H1 (cell line): ENCODE results near the gene DVL2. TPM values are rescaled to one million over a fixed set of nuclear protein-coding genes. Genes with fewer than 3 reads are reported as not detected.
A peak's percentile ranks its signal among the peaks of the same experiment; 100 is the strongest.

ENCODE experiments used
- CTCF ChIA-PET: fragments of 300-600 bp; sonication (Branson Sonifier 250); formaldehyde crosslinking; loops from one replicate; lab custom pipeline; 2021; ENCODE audit not compliant: partially characterized antibody; lab: Charles Lee
- POLR2A ChIA-PET: fragments of 300-600 bp; sonication (Branson Sonifier 250); formaldehyde crosslinking; loops from one replicate; lab custom pipeline; 2021; ENCODE audit warnings: inconsistent platforms; ENCODE audit not compliant: partially characterized antibody; lab: Charles Lee
- DNase-seq, 2 experiments: peaks; one replicate each; pipeline versions ENCODE4 v3.0.0 to v3.0.0-alpha.2; 2010 to 2022; ENCODE audit warnings: low spot score in 2 of 2, low read depth in 1 of 2, mixed read lengths in 1 of 2
- FAIRE-seq: peaks from 2 replicates; lab custom pipeline; 2011; peaks lifted over from hg19 to GRCh38; lab: Jason Lieb, UNC
- H2AFZ ChIP-seq: 2 replicates; pipeline ENCODE4 v1.8.1; 2012; ENCODE audit warnings: low read length, inconsistent platforms
- H2AK5ac ChIP-seq: 2 replicates; pipeline ENCODE4 v1.6.1; 2013; ENCODE audit warnings: low read depth, low read length
- H2BK120ac ChIP-seq: replicated peaks from 2 replicates; pipeline ENCODE3; 2013; ENCODE audit warnings: low read depth, low read length, inconsistent platforms
- H2BK12ac ChIP-seq: 2 replicates; pipeline ENCODE4 v1.6.1; 2013; ENCODE audit warnings: low read depth, low read length
- H2BK15ac ChIP-seq: 2 replicates; pipeline ENCODE4 v1.6.1; 2013; ENCODE audit warnings: low read length
- H2BK20ac ChIP-seq: 2 replicates; pipeline ENCODE4 v1.6.1; 2013; ENCODE audit warnings: low read length
- H2BK5ac ChIP-seq: 2 replicates; pipeline ENCODE4 v1.6.1; 2013; ENCODE audit warnings: low read depth, low read length
- H3K14ac ChIP-seq: 2 replicates; pipeline ENCODE4 v1.6.1; 2013; ENCODE audit warnings: inconsistent platforms; ENCODE audit not compliant: insufficient read length
- H3K18ac ChIP-seq: 2 replicates; pipeline ENCODE4 v1.6.1; 2013; ENCODE audit warnings: low read length; ENCODE audit errors: extremely low read depth
- H3K23ac ChIP-seq: 2 replicates; pipeline ENCODE4 v1.6.1; 2013; ENCODE audit warnings: inconsistent platforms; ENCODE audit not compliant: insufficient read length
- H3K23me2 ChIP-seq: 2 replicates; pipeline ENCODE4 v1.6.1; 2013; ENCODE audit warnings: low read depth, low read length
- H3K27ac ChIP-seq: 2 replicates; pipeline ENCODE4 v1.6.1; 2011; ENCODE audit warnings: low read depth, low read length, inconsistent platforms
- H3K27me3 ChIP-seq, 4 experiments: replicated peaks in 1 of 4; 1 replicate in 1 of 4; 2 replicates in 3 of 4; pipeline versions ENCODE4 v1.6.1 to v1.8.1; 2011 to 2013; ENCODE audit warnings: low read length in 3 of 4, mild to moderate bottlenecking in 3 of 4, inconsistent platforms in 2 of 4, mixed read lengths in 2 of 4, moderate library complexity in 1 of 4; ENCODE audit not compliant: control insufficient read depth in 3 of 4, insufficient read depth in 3 of 4; ENCODE audit errors: extremely low read depth in 1 of 4
- H3K36me3 ChIP-seq, 4 experiments: 2 replicates each; pipeline versions ENCODE4 v1.6.1 to v1.8.1; 2011 to 2013; ENCODE audit warnings: mild to moderate bottlenecking in 4 of 4, low read length in 3 of 4, moderate library complexity in 2 of 4, control low read depth in 1 of 4, inconsistent platforms in 1 of 4; ENCODE audit not compliant: insufficient read depth in 4 of 4, control insufficient read depth in 2 of 4
- H3K4ac ChIP-seq: replicated peaks from 2 replicates; pipeline ENCODE3; 2013; ENCODE audit warnings: low read length, low read depth, mixed read lengths, inconsistent platforms; ENCODE audit not compliant: insufficient read length
- H3K4me1 ChIP-seq, 4 experiments: replicated peaks in 1 of 4; 1 replicate in 1 of 4; 2 replicates in 3 of 4; pipeline versions ENCODE4 v1.6.1 to v1.8.1; 2011 to 2013; ENCODE audit warnings: low read length in 3 of 4, inconsistent platforms in 2 of 4, mixed read lengths in 1 of 4; ENCODE audit not compliant: insufficient read depth in 4 of 4, control insufficient read depth in 3 of 4
- H3K4me2 ChIP-seq, 2 experiments: 2 replicates each; pipeline versions ENCODE4 v1.6.1 to v1.8.1; 2011 to 2013; ENCODE audit warnings: low read depth in 2 of 2, low read length in 2 of 2, control low read depth in 1 of 2, inconsistent platforms in 1 of 2, mild to moderate bottlenecking in 1 of 2; ENCODE audit not compliant: insufficient read depth in 1 of 2
- H3K4me3 ChIP-seq, 4 experiments: fragments of 200-600, 300-600 bp in 1 of 4; sonication (generic), shearing (Covaris generic), sonication (Bioruptor Twin) in 1 of 4; 2 replicates each; pipeline versions ENCODE4 v1.5.1 to v1.8.1; 2011 to 2016; ENCODE audit warnings: low read length in 4 of 4, low read depth in 3 of 4, control low read depth in 2 of 4, inconsistent platforms in 2 of 4, mild to moderate bottlenecking in 2 of 4, mixed read lengths in 1 of 4, moderate library complexity in 1 of 4; ENCODE audit not compliant: insufficient read depth in 2 of 4; ENCODE audit errors: extremely low read depth in 1 of 4
- H3K56ac ChIP-seq: replicated peaks from 2 replicates; pipeline ENCODE3; 2013; ENCODE audit warnings: low read depth, mild to moderate bottlenecking, mixed read lengths, low read length, inconsistent platforms; ENCODE audit not compliant: insufficient read length
- H3K79me1 ChIP-seq: 2 replicates; pipeline ENCODE4 v1.6.1; 2013; ENCODE audit warnings: low read depth, low read length, control low read depth
- H3K79me2 ChIP-seq, 2 experiments: 2 replicates each; pipeline versions ENCODE4 v1.6.1 to v1.8.1; 2012 to 2013; ENCODE audit warnings: low read length in 2 of 2, mild to moderate bottlenecking in 2 of 2, inconsistent platforms in 1 of 2; ENCODE audit not compliant: insufficient read depth in 2 of 2, control insufficient read depth in 1 of 2
- H3K9ac ChIP-seq, 4 experiments: replicated peaks in 1 of 4; 1 replicate in 1 of 4; 2 replicates in 3 of 4; pipeline versions ENCODE4 v1.6.1 to v1.8.1; 2011 to 2013; ENCODE audit warnings: low read depth in 3 of 4, low read length in 3 of 4, control low read depth in 2 of 4, mild to moderate bottlenecking in 2 of 4, moderate library complexity in 2 of 4, inconsistent platforms in 1 of 4; ENCODE audit errors: extremely low read depth in 1 of 4
- H3K9me3 ChIP-seq, 2 experiments: 2 replicates each; pipeline versions ENCODE4 v1.6.1 to v1.8.1; 2012 to 2013; ENCODE audit warnings: mild to moderate bottlenecking in 2 of 2, moderate library complexity in 2 of 2, control low read depth in 1 of 2, inconsistent platforms in 1 of 2, low read depth in 1 of 2, low read length in 1 of 2, mixed read lengths in 1 of 2; ENCODE audit not compliant: insufficient read depth in 2 of 2
- H4K20me1 ChIP-seq, 2 experiments: replicated peaks in 1 of 2; 2 replicates each; pipeline versions ENCODE3 to v1.8.1; 2011 to 2013; ENCODE audit warnings: inconsistent platforms in 2 of 2, low read length in 2 of 2, mild to moderate bottlenecking in 1 of 2; ENCODE audit not compliant: insufficient read depth in 2 of 2, control insufficient read depth in 1 of 2
- H4K5ac ChIP-seq: 2 replicates; pipeline ENCODE4 v1.6.1; 2013; ENCODE audit warnings: low read length, low read depth, mixed read lengths, inconsistent platforms; ENCODE audit not compliant: insufficient read length
- H4K8ac ChIP-seq: 2 replicates; pipeline ENCODE4 v1.8.0; 2013; ENCODE audit warnings: mild to moderate bottlenecking, moderate library complexity, low read length, inconsistent platforms; ENCODE audit not compliant: insufficient read depth; ENCODE audit errors: extremely low read depth
- H4K91ac ChIP-seq: replicated peaks from 2 replicates; pipeline ENCODE3; 2013; ENCODE audit warnings: low read length, mixed read lengths, inconsistent platforms; ENCODE audit not compliant: insufficient read length
- BRCA1 ChIP-seq: IDR thresholded peaks from 2 replicates; pipeline ENCODE4 v1.6.1; 2012; ENCODE audit warnings: low read depth, low read length, improper control_type of control experiment
- CBX8 ChIP-seq: fragments of 300-800, 300-1000 bp; sonication (generic); IDR thresholded peaks from 2 replicates; pipeline ENCODE4 v1.7.1; 2016; ENCODE audit warnings: low read depth, low read length, borderline replicate concordance
- CTCF ChIP-seq, 3 experiments: IDR thresholded peaks; 1 replicate in 2 of 3; 2 replicates in 1 of 3; pipeline versions ENCODE4 v1.5.1 to v1.6.1; 2011; ENCODE audit warnings: low read length in 3 of 3, mild to moderate bottlenecking in 3 of 3, inconsistent platforms in 2 of 3, low read depth in 1 of 3, moderate library complexity in 1 of 3; ENCODE audit not compliant: insufficient read depth in 1 of 3; ENCODE audit errors: control extremely low read depth in 1 of 3
- HDAC2 ChIP-seq, 2 experiments: fragments of 300-600 bp in 1 of 2; sonication (generic) in 1 of 2; IDR thresholded peaks; 2 replicates each; pipeline ENCODE4 v1.6.1; 2011 to 2012; ENCODE audit warnings: low read depth in 2 of 2, low read length in 2 of 2, mild to moderate bottlenecking in 2 of 2, moderate library complexity in 2 of 2, borderline replicate concordance in 1 of 2, inconsistent platforms in 1 of 2
- JUN ChIP-seq: IDR thresholded peaks from 2 replicates; pipeline ENCODE4 v1.6.1; 2011; ENCODE audit warnings: low read depth, mild to moderate bottlenecking, improper control_type of control experiment, low read length
- SP4 ChIP-seq: IDR thresholded peaks from 2 replicates; pipeline ENCODE4 v1.6.1; 2012; ENCODE audit warnings: low read length, inconsistent platforms
- TAF7 ChIP-seq: optimal IDR thresholded peaks from 2 replicates; pipeline ENCODE3; 2011; ENCODE audit warnings: low read depth, mild to moderate bottlenecking, inconsistent platforms, low read length, moderate library complexity, borderline replicate concordance
- TBP ChIP-seq: IDR thresholded peaks from 2 replicates; pipeline ENCODE4 v1.6.1; 2011; ENCODE audit warnings: low read depth, low read length, improper control_type of control experiment
- USF2 ChIP-seq: IDR thresholded peaks from 2 replicates; pipeline ENCODE4 v1.6.1; 2011; ENCODE audit warnings: low read length, improper control_type of control experiment
- WGBS, 2 experiments: shearing (Covaris generic) in 1 of 2; methylation state at CpG; one replicate each; pipeline versions ENCODE4 v1.1.6 to v1.1.7; 2013 to 2015; ENCODE audit warnings: low lambda C conversion rate in 2 of 2, mixed read lengths in 2 of 2, inconsistent platforms in 1 of 2, low coverage in 1 of 2, missing lambda C conversion rate in 1 of 2; ENCODE audit not compliant: insufficient replicate concordance in 2 of 2, insufficient coverage in 1 of 2, insufficient read length in 1 of 2; ENCODE audit errors: extremely low coverage in 1 of 2, missing lambda C conversion rate in 1 of 2; 5-methylcytosine and 5-hydroxymethylcytosine counted together
- polyA plus RNA-seq, 7 experiments: library from polyadenylated mRNA; depleted of rRNA in 3 of 7; stranded (reverse) in 5 of 7; unstranded in 2 of 7; fragments of >200 nt in 5 of 7; fragments of 200-250 nt in 2 of 7; gene quantifications; 1 replicate in 5 of 7; 2 replicates in 1 of 7; 4 replicates in 1 of 7; pipeline versions ENCODE4 v1.2.1 to v1.2.3, GENCODE V29; 2011 to 2013; ENCODE audit warnings: missing spikeins in 2 of 7, mixed read lengths in 2 of 7
- total RNA-seq: library from RNA; stranded (reverse); fragmentation: NEBNext Ultra II Directional; extraction: Animal tissue kit (Norgen Biotek cat#: 25700); gene quantifications from 2 replicates; pipeline ENCODE4 v1.2.1, GENCODE V29; 2021

Gene DVL2
- total and polyA plus RNA-seq, 2 of the 8 experiments (the other 6 are each of a cell fraction or from before 2014, with no cell fraction given), result 19.0 to 59.6 TPM

GRCh38 chr17:7236808-7237207 lies 2.5 kb upstream of the DVL2 start:
- CTCF ChIA-PET, result interaction anchor here (0.7 to 6.4 kb wide), 4 partner anchors 16 to 215 kb away, joined by 3 to 46 read pairs (median 4); partner anchors contain the start of genes ACADVL and DLG4
- no peak for TF ChIP-seq JUN
- TF ChIP-seq BRCA1, result no peak
- no peak for TF ChIP-seq USF2
- no peak for TF ChIP-seq SP4
- no peak for TF ChIP-seq TAF7
- no peak for TF ChIP-seq HDAC2 (IDR thresholded peaks at IDR 0.05; ENCODE audit: borderline replicate concordance in 1 of 2, low read depth in 2 of 2, low read length in 2 of 2)
- no peak for TF ChIP-seq TBP
- no peak for TF ChIP-seq CBX8
- no peak for TF ChIP-seq CTCF (IDR thresholded peaks at IDR 0.05; ENCODE audit: control extremely low read depth in 1 of 3, insufficient read depth in 1 of 3, low read depth in 1 of 3, low read length in 3 of 3)

More at GRCh38 chr17:7236808-7237207, 2.5 kb upstream of the DVL2 start:
- H2AK5ac ChIP-seq, result no peak overlapping the region
- H2BK120ac ChIP-seq, result no peak overlapping the region
- H3K4me1 ChIP-seq, result peaks cover 5 to 24% (median 12%) of the 10 kb centered on the region in 4 experiments
- no peak overlapping the region for H3K56ac ChIP-seq
- no peak overlapping the region for H3K9ac ChIP-seq
- H3K79me1 ChIP-seq, result peaks cover 12% of the 10 kb centered on the region
- no peak overlapping the region for H2BK15ac ChIP-seq
- no peak overlapping the region for H3K27ac ChIP-seq
- H4K91ac ChIP-seq, result no peak overlapping the region
- H3K4ac ChIP-seq, result no peak overlapping the region
- H4K5ac ChIP-seq, result no peak overlapping the region
- peaks cover 7% of the 10 kb centered on the region; the same call in 1 of the 2 replicates for H3K23me2 ChIP-seq
- peaks cover 12 to 68% of the 10 kb centered on the region in 2 experiments for H3K79me2 ChIP-seq
- no peak overlapping the region for H3K18ac ChIP-seq
- peak overlapping the region; percentile 74 to 77; a peak in 3 of 4 replicates for H3K4me2 ChIP-seq
- peaks cover 16 to 27% of the 10 kb centered on the region in 2 experiments for H4K20me1 ChIP-seq
- H3K9me3 ChIP-seq, result no peaks in the 10 kb centered on the region
- FAIRE-seq, result no peak
- POLR2A ChIA-PET, result interaction anchor here (1.2 to 19.7 kb wide), 9 partner anchors 12 to 352 kb away, joined by 3 to 386 read pairs (median 22); partner anchors contain the start of genes ACADVL, CLDN7, CTDNEP1 and DLG4
- peak overlapping the region in 1 of 4 experiments; percentile 95; a peak in 2 of 8 replicates for H3K4me3 ChIP-seq
- DNase-seq, result no peak
- H2BK20ac ChIP-seq, result no peak overlapping the region
- H3K36me3 ChIP-seq, result peaks cover 15 to 36% (median 22%) of the 10 kb centered on the region in 4 experiments; a peak in 6 of 8 replicates
- no peak overlapping the region for H2BK5ac ChIP-seq
- H3K14ac ChIP-seq, result no peak overlapping the region
- no peaks in the 10 kb centered on the region for H3K27me3 ChIP-seq
- WGBS, 2 experiments, result 92 to 100% methylated on average over 1 to 6 of the region's 6 CpGs
- H2BK12ac ChIP-seq, result no peak overlapping the region
- H3K23ac ChIP-seq, result no peak overlapping the region
- H2AFZ ChIP-seq, result no peak overlapping the region
- H4K8ac ChIP-seq, result 0 out of 2 replicates have a peak overlapping the region, but pooled peaks have one; percentile 41
